ENCODE data around the gene BRK1.

GRCh38 chr3:10081871-10082270, 33.6 kb upstream of the BRK1 start:
- no peak for TF ChIP-seq ZFP3 (CRISPR knock-in tag; IDR thresholded peaks at IDR 0.05)
- no peak for TF ChIP-seq CSDC2 (CRISPR knock-in tag; IDR thresholded peaks at IDR 0.05)
- no peak for TF ChIP-seq TSHZ2 (CRISPR knock-in tag; IDR thresholded peaks at IDR 0.05)
- TF ChIP-seq PATZ1 (CRISPR knock-in tag; IDR thresholded peaks at IDR 0.05; ENCODE audit: borderline replicate concordance) = no peak
- no peak for TF ChIP-seq PPARA (CRISPR knock-in tag; IDR thresholded peaks at IDR 0.05; ENCODE audit: borderline replicate concordance)
- TF ChIP-seq ZNF8 (CRISPR knock-in tag; IDR thresholded peaks at IDR 0.05) = no peak
- no peak for TF ChIP-seq ARNTL (CRISPR knock-in tag; IDR thresholded peaks at IDR 0.05; ENCODE audit: borderline replicate concordance, low read depth)
- no peak for TF ChIP-seq RARB (CRISPR knock-in tag; IDR thresholded peaks at IDR 0.05)
- no peak for TF ChIP-seq ZNF70 (CRISPR knock-in tag; IDR thresholded peaks at IDR 0.05)

Data from SK-N-SH treated with all-trans-retinoic acid at 6 μM for 48 hours (cell line).